ENCODE data around the gene ETFA. TPM values are rescaled to one million over a fixed set of nuclear protein-coding genes. Genes with fewer than 3 reads are reported as not detected.

Gene ETFA
- total and polyA plus RNA-seq, 2 experiments from 2014 or later, result 117 to 303 TPM

DNA sequence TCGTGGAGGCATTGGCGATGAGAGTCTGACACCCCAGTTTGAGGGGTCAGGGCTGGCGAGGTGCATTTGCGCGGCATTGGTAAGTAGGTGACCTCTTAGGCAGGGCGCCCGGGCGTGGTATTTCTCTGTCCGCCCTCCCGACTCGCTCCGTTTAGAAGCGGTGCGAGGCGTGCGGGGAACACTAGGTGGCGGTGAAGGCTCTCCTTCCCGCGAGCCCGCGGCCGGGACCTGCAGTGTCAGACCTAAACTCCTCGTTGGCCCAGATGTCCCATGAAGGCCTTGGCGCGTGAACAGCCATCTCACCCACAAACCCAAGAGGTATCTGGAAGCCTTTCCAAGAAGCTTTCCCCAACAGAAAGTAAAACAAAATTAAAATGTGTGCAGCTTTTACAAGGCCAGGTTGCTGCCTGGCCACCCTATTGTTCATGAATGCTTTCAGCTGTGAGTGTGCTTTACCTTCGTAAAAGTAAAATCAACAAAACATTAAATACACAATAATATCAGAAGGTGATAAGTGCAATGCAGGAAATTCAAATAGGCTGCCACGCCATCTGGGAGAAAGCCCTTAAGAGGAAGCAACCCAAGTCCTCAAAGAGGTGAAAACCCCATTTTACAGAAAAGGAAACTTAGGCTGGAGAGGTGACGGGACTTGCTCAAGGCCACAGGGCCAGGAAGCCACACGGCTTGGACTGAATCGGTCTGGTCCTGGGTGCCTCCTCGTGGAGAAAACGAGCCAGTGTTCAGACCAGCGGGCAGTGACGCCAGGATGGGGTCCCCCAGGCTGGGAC lies 120.3 kb downstream of the ETFA start:
- Histone ChIP-seq H3K27me3 (peaks cover 12% of the 10 kb centered on the region), H3K4me3 (no peak overlapping the region), H3K27ac (no peak overlapping the region), H3K4me1 (ENCODE audit: low read depth) (no peaks in the 10 kb centered on the region), H3K36me3 (no peaks in the 10 kb centered on the region), H3K9me3 (ENCODE audit: low read depth) (no peaks in the 10 kb centered on the region)
- TF ChIP-seq CTCF (IDR thresholded peaks at IDR 0.05; ENCODE audit: low read depth, low read length), result peak; percentile 89
- peak; percentile 76 to 87 for DNase-seq (ENCODE audit: low read depth in 1 of 2, low spot score in 1 of 2)

GRCh38 chr15:76190070-76190564 lies 121.2 kb downstream of the ETFA start:
- no peak for DNase-seq (ENCODE audit: low read depth in 1 of 2, low spot score in 1 of 2)
- H3K9me3 ChIP-seq (ENCODE audit: low read depth), result no peaks in the 10 kb centered on the region
- no peaks in the 10 kb centered on the region for H3K4me1 ChIP-seq (ENCODE audit: low read depth)
- H3K4me3 ChIP-seq, result no peak overlapping the region
- no peak overlapping the region for H3K27ac ChIP-seq
- H3K36me3 ChIP-seq, result no peaks in the 10 kb centered on the region
- TF ChIP-seq CTCF (IDR thresholded peaks at IDR 0.05; ENCODE audit: low read depth, low read length), result no peak
- peaks cover 12% of the 10 kb centered on the region for H3K27me3 ChIP-seq

- H3K36me3 ChIP-seq, result no peaks in the 10 kb centered on the region
- no peak for TF ChIP-seq CTCF (IDR thresholded peaks at IDR 0.05; ENCODE audit: low read depth, low read length)
- H3K4me1 ChIP-seq (ENCODE audit: low read depth), result no peaks in the 10 kb centered on the region
- H3K4me3 ChIP-seq, result no peak overlapping the region
- H3K27ac ChIP-seq, result no peak overlapping the region
- H3K27me3 ChIP-seq, result peaks cover 12% of the 10 kb centered on the region
- no peaks in the 10 kb centered on the region for H3K9me3 ChIP-seq (ENCODE audit: low read depth)
- DNase-seq (ENCODE audit: low read depth in 1 of 2, low spot score in 1 of 2), result no peak
Measured at GRCh38 chr15:76189106-76189505, 122.2 kb downstream of the ETFA start.

DNA sequence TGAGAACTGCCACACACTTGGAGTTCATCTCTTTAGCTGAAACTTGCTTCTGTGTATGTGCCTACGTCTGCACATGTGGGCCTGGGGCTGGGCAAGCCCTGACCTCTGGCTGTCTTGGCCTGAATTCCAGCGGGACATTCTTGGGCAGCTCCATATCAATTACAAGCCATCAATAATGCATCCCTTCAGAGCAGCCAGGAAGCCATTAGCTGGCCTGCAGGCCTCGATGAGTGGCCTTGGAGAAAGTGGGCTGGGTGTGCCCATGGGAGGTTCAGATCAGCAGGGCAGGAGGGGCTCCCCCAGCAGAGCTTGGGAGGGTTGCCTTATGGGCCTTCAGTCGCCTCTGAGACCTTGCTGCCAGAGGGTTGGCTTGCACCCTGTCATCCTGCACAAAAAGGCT lies 124.1 kb downstream of the ETFA start:
- TF ChIP-seq CTCF (IDR thresholded peaks at IDR 0.05; ENCODE audit: low read depth, low read length), result no peak

GRCh38 chr15:76185716-76186115 lies 125.6 kb downstream of the ETFA start:
- TF ChIP-seq CTCF (IDR thresholded peaks at IDR 0.05; ENCODE audit: low read depth, low read length), result peak; percentile 72
- Histone ChIP-seq H3K4me1 (ENCODE audit: low read depth) (no peaks in the 10 kb centered on the region), H3K27me3 (peaks cover 12% of the 10 kb centered on the region), H3K27ac (no peak overlapping the region), H3K36me3 (no peaks in the 10 kb centered on the region), H3K4me3 (no peak overlapping the region), H3K9me3 (ENCODE audit: low read depth) (no peaks in the 10 kb centered on the region)
- DNase-seq (ENCODE audit: low read depth in 1 of 2, low spot score in 1 of 2), result peak; percentile 29 to 82

More for the DNA sequence above, 124.1 kb downstream of the ETFA start:
- no peak for DNase-seq (ENCODE audit: low read depth in 1 of 2, low spot score in 1 of 2)
- Histone ChIP-seq H3K36me3 (no peaks in the 10 kb centered on the region), H3K4me3 (no peak overlapping the region), H3K4me1 (ENCODE audit: low read depth) (no peaks in the 10 kb centered on the region), H3K9me3 (ENCODE audit: low read depth) (no peaks in the 10 kb centered on the region), H3K27ac (no peak overlapping the region), H3K27me3 (peaks cover 12% of the 10 kb centered on the region)

Data from cardiac muscle cell (in vitro differentiated cells and primary cell).